Common myeloid progenitor, CD34-positive (primary cell): ENCODE measurements around the gene MACROD1.

Source experiments
- CTCF ChIA-PET: fragments of 350-600 bp; sonication (Branson Sonifier 250); formaldehyde crosslinking; loops from one replicate; lab custom pipeline; 2021; ENCODE audit warnings: antibody characterized with exemption; lab: Charles Lee
- POLR2A ChIA-PET: fragments of 350-600 bp; sonication (Branson Sonifier 250); formaldehyde crosslinking; loops from one replicate; lab custom pipeline; 2021; ENCODE audit warnings: antibody characterized with exemption; lab: Charles Lee
- DNase-seq, 3 donors: peaks; one replicate each; pipeline versions ENCODE4 v3.0.0 to v3.0.0-alpha.2; 2013
- H3K27ac ChIP-seq, 2 experiments: 1 replicate in 1 of 2; 2 replicates in 1 of 2; pipeline ENCODE4 v1.7.0; 2013; ENCODE audit warnings: inconsistent platforms in 2 of 2, low read length in 2 of 2, mild to moderate bottlenecking in 2 of 2, low read depth in 1 of 2, moderate library complexity in 1 of 2; ENCODE audit not compliant: severe bottlenecking in 2 of 2, insufficient read depth in 1 of 2, poor library complexity in 1 of 2
- H3K27me3 ChIP-seq, 5 experiments: replicated peaks in 2 of 5; 1 replicate in 3 of 5; 2 replicates in 2 of 5; pipeline versions ENCODE4 v1.6.1 to v1.7.0; 2013; ENCODE audit warnings: low read length in 4 of 5, mild to moderate bottlenecking in 2 of 5, moderate library complexity in 2 of 5, inconsistent platforms in 1 of 5; ENCODE audit not compliant: insufficient read depth in 5 of 5, control insufficient read depth in 4 of 5
- H3K36me3 ChIP-seq, 4 experiments: 1 replicate in 2 of 4; 2 replicates in 2 of 4; pipeline versions ENCODE4 v1.6.1 to v1.7.0; 2013; ENCODE audit warnings: low read length in 3 of 4, control low read depth in 1 of 4, mild to moderate bottlenecking in 1 of 4; ENCODE audit not compliant: control insufficient read depth in 4 of 4, insufficient read depth in 4 of 4
- H3K4me1 ChIP-seq, 4 experiments: 1 replicate in 3 of 4; 2 replicates in 1 of 4; pipeline versions ENCODE4 v1.6.1 to v1.7.1; 2013; ENCODE audit warnings: low read length in 3 of 4, mild to moderate bottlenecking in 3 of 4, control low read depth in 1 of 4, inconsistent platforms in 1 of 4, moderate library complexity in 1 of 4; ENCODE audit not compliant: control insufficient read depth in 4 of 4, insufficient read depth in 4 of 4; ENCODE audit errors: control extremely low read depth in 1 of 4
- H3K4me3 ChIP-seq, 7 experiments: 1 replicate in 4 of 7; 2 replicates in 3 of 7; pipeline versions ENCODE4 v1.5.1 to v1.7.0; 2013; ENCODE audit warnings: mild to moderate bottlenecking in 7 of 7, low read length in 6 of 7, moderate library complexity in 6 of 7, inconsistent platforms in 2 of 7, low read depth in 2 of 7, control low read depth in 1 of 7; ENCODE audit not compliant: insufficient read depth in 4 of 7, control insufficient read depth in 1 of 7; ENCODE audit errors: extremely low read depth in 1 of 7
- H3K9me3 ChIP-seq, 5 experiments: 1 replicate in 4 of 5; 2 replicates in 1 of 5; pipeline versions ENCODE4 v1.6.1 to v1.7.1; 2013; ENCODE audit warnings: low read length in 4 of 5, mild to moderate bottlenecking in 2 of 5, inconsistent platforms in 1 of 5, low read depth in 1 of 5, moderate library complexity in 1 of 5; ENCODE audit not compliant: control insufficient read depth in 4 of 5, insufficient read depth in 2 of 5; ENCODE audit errors: control extremely low read depth in 1 of 5
- WGBS: methylation state at CpG from one replicate; pipeline ENCODE4 v1.1.5; 2013; ENCODE audit not compliant: insufficient coverage; 5-methylcytosine and 5-hydroxymethylcytosine counted together

The MACROD1 gene

GRCh38 chr11:64156235-64157011 is 9.5 kb downstream of the MACROD1 start:
- ChIA-PET POLR2A (interaction anchor here (0.6 kb wide), 1 partner anchor 43 kb away, joined by 3 read pairs; no protein-coding TSS in a partner anchor), CTCF (no interaction called here)
- WGBS = 97% methylated on average over 12 of the region's 14 CpGs

GRCh38 chr11:64153812-64154211 is 12.1 kb downstream of the MACROD1 start:
- no peak overlapping the region for H3K4me3 ChIP-seq
- H3K4me1 ChIP-seq = peaks cover 0 to 9% (median 4%) of the 10 kb centered on the region in 4 experiments
- peaks cover 0 to 13% (median 0%) of the 10 kb centered on the region in 4 experiments for H3K36me3 ChIP-seq
- WGBS = 84% methylated on average over 7 of the region's 8 CpGs
- ChIA-PET CTCF (interaction anchor here (1.4 to 6.0 kb wide), 3 partner anchors 11 to 317 kb away, joined by 3 to 38 read pairs (median 8); partner anchors contain the start of gene MACROD1), POLR2A (no interaction called here)
- H3K27ac ChIP-seq = no peak overlapping the region
- H3K27me3 ChIP-seq = peaks cover 0 to 2% (median 0%) of the 10 kb centered on the region in 5 experiments
- H3K9me3 ChIP-seq = no peaks in the 10 kb centered on the region
- no peak for DNase-seq

More at GRCh38 chr11:64156235-64157011, 9.5 kb downstream of the MACROD1 start:
- Histone ChIP-seq H3K4me1 (peaks cover 0 to 2% (median 0%) of the 10 kb centered on the region in 4 experiments), H3K27me3 (peaks cover 0 to 2% (median 0%) of the 10 kb centered on the region in 5 experiments), H3K4me3 (no peak overlapping the region), H3K27ac (no peak overlapping the region), H3K9me3 (no peaks in the 10 kb centered on the region), H3K36me3 (peaks cover 0 to 6% (median 1%) of the 10 kb centered on the region in 4 experiments)
- DNase-seq = no peak

GRCh38 chr11:64152841-64153691 is 12.8 kb downstream of the MACROD1 start:
- Histone ChIP-seq H3K27ac (no peak overlapping the region), H3K4me1 (peaks cover 0 to 11% (median 4%) of the 10 kb centered on the region in 4 experiments), H3K27me3 (peaks cover 0 to 2% (median 0%) of the 10 kb centered on the region in 5 experiments), H3K9me3 (no peaks in the 10 kb centered on the region), H3K36me3 (peaks cover 0 to 13% (median 0%) of the 10 kb centered on the region in 4 experiments), H3K4me3 (no peak overlapping the region)
- ChIA-PET POLR2A (no interaction called here), CTCF (interaction anchor here (0.9 to 7.3 kb wide), 12 partner anchors 11 to 316 kb away, joined by 3 to 130 read pairs (median 4); partner anchors contain the start of genes FLRT1 and MACROD1)
- DNase-seq = peak; percentile 31 to 61 (median 51)
- WGBS = 29% methylated on average over 20 of the region's 23 CpGs

GRCh38 chr11:64151337-64151736 is 14.6 kb downstream of the MACROD1 start:
- Histone ChIP-seq H3K27ac (no peak overlapping the region), H3K4me1 (peaks cover 0 to 13% (median 5%) of the 10 kb centered on the region in 4 experiments), H3K27me3 (peaks cover 0 to 2% (median 0%) of the 10 kb centered on the region in 5 experiments), H3K4me3 (no peak overlapping the region), H3K9me3 (no peaks in the 10 kb centered on the region), H3K36me3 (peaks cover 0 to 9% (median 0%) of the 10 kb centered on the region in 4 experiments)
- no peak for DNase-seq
- 89% methylated on average over 3 of the region's 8 CpGs for WGBS
- ChIA-PET CTCF (interaction anchor here (1.2 to 7.3 kb wide), 8 partner anchors 11 to 314 kb away, joined by 3 to 130 read pairs (median 4); partner anchors contain the start of genes FLRT1 and MACROD1), POLR2A (no interaction called here)

- Histone ChIP-seq H3K9me3 (no peaks in the 10 kb centered on the region), H3K4me3 (no peak overlapping the region), H3K4me1 (peaks cover 0 to 15% (median 6%) of the 10 kb centered on the region in 4 experiments), H3K27me3 (peaks cover 0 to 2% (median 0%) of the 10 kb centered on the region in 5 experiments), H3K36me3 (peaks cover 0 to 9% (median 0%) of the 10 kb centered on the region in 4 experiments), H3K27ac (no peak overlapping the region)
- WGBS = 89% methylated on average over 19 of the region's 24 CpGs
- ChIA-PET CTCF (interaction anchor here (0.8 to 7.3 kb wide), 12 partner anchors 11 to 384 kb away, joined by 3 to 130 read pairs (median 4); partner anchors contain the start of genes FLRT1, MACROD1 and MARK2), POLR2A (interaction anchor here (1.6 kb wide), 1 partner anchor 150 kb away, joined by 4 read pairs; no protein-coding TSS in a partner anchor)
- no peak for DNase-seq
Measured at GRCh38 chr11:64150481-64151239, 15.3 kb downstream of the MACROD1 start.

- no peak overlapping the region for H3K27ac ChIP-seq
- DNase-seq = no peak
- ChIA-PET CTCF (interaction anchor here (0.5 to 7.3 kb wide), 25 partner anchors 11 to 387 kb away, joined by 3 to 130 read pairs (median 4); partner anchors contain the start of genes FLRT1, MACROD1 and MARK2), POLR2A (interaction anchor here (1.6 kb wide), 1 partner anchor 150 kb away, joined by 4 read pairs; no protein-coding TSS in a partner anchor)
- peaks cover 0 to 2% (median 0%) of the 10 kb centered on the region in 5 experiments for H3K27me3 ChIP-seq
- H3K36me3 ChIP-seq = peaks cover 0 to 9% (median 0%) of the 10 kb centered on the region in 4 experiments
- no peak overlapping the region for H3K4me3 ChIP-seq
- no peaks in the 10 kb centered on the region for H3K9me3 ChIP-seq
- H3K4me1 ChIP-seq = peaks cover 0 to 15% (median 6%) of the 10 kb centered on the region in 4 experiments
- 97% methylated on average over 15 of the region's 15 CpGs for WGBS
Measured at GRCh38 chr11:64150051-64150450, 15.9 kb downstream of the MACROD1 start.
